ENCODE results near the gene KIF3A. TPM values are rescaled to one million over a fixed set of nuclear protein-coding genes. Genes with fewer than 3 reads are reported as not detected.

The KIF3A gene
- total and polyA plus RNA-seq, 12 donors, result 4.1 to 42.0 (median 10.6) TPM

DNA sequence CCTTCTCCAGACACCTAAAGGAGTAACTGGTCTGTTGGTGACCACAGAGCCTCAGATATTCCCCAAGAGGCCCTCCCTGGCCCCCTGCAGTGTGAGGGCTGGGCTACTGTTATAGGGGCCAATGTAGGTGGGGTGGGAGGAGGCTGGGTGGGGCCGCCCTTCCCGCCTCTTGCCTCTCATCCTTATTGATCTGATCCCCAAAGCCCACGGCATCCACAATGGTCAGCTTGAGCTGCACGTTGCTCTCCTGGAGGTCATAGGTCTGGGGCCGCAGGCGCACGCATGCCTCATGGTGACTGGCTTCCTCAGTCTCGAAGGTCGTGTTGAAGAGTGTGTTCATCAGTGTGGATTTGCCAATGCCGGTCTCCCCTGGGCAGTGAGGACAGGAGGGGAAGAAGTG, 26.7 kb upstream of the KIF3A start:
- Histone ChIP-seq H3K4me3 (no peak overlapping the region), H3K36me3 (replicated peaks in 1 of 2) (peaks cover 0 to 48% of the 10 kb centered on the region in 2 donors), H3K27ac (no peak overlapping the region), H3K4me1 (replicated peaks in 1 of 2) (peaks cover 0 to 10% of the 10 kb centered on the region in 2 donors), H3K9me3 (replicated peaks in 1 of 3) (no peaks in the 10 kb centered on the region), H3K27me3 (no peaks in the 10 kb centered on the region)
- no peak for TF ChIP-seq POLR2A (IDR thresholded peaks at IDR 0.05)
- TF ChIP-seq, protein P1, sequence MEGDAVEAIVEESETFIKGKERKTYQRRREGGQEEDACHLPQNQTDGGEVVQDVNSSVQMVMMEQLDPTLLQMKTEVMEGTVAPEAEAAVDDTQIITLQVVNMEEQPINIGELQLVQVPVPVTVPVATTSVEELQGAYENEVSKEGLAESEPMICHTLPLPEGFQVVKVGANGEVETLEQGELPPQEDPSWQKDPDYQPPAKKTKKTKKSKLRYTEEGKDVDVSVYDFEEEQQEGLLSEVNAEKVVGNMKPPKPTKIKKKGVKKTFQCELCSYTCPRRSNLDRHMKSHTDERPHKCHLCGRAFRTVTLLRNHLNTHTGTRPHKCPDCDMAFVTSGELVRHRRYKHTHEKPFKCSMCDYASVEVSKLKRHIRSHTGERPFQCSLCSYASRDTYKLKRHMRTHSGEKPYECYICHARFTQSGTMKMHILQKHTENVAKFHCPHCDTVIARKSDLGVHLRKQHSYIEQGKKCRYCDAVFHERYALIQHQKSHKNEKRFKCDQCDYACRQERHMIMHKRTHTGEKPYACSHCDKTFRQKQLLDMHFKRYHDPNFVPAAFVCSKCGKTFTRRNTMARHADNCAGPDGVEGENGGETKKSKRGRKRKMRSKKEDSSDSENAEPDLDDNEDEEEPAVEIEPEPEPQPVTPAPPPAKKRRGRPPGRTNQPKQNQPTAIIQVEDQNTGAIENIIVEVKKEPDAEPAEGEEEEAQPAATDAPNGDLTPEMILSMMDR (IDR thresholded peaks at IDR 0.05), result no peak
- DNase-seq, result peak in 1 of 7 donors; percentile 37
- 96 to 97% (median 96%) methylated on average over 9 to 10 of the region's 10 CpGs; no CpG with 5 or more reads in 1 of the 4 donors for WGBS, 4 donors
- intact Hi-C loops (cut with DNase I), result no loop called here

DNA sequence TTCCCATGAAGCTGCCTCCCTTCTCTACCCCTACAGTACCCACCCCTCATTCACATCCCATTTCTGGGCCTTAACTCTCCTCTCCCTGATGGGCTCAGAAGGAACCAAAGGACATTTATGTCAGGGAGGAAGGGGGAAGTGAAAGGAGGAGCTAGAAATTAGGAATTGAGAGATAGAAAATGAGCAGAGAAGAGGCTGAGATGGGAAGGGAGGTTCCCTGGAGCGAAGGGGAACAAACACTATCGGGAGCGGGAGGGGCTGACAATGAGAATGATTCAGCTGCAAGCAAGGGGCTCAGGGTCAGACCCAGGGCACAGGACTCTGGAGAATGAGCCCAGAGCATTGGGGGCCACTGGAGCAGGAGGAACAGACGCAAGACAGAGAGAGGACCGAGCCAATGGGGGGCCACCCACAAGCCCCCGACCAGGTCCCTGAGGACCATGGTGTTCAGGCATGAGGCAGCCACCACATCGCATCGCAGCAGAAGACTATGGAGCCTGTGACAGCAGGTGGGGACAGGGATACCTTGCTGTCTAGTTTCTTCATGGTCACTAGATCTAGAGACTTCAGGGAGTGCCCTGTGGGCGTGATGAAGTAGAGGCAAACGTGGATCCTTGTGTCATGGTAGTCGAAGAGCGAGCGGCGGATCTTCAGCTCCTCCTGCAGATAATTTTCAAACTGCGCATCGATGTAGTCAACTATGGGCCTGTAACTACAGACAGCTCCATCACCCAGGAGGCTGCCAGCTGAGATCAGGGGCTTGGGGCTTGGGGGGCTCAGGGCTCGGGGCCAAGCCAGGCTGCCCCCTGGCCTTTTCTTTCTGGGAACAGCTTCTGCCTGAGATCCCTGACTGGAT, 26.1 kb upstream of the KIF3A start:
- Histone ChIP-seq H3K27ac (no peak overlapping the region), H3K9me3 (replicated peaks in 1 of 3) (no peaks in the 10 kb centered on the region), H3K27me3 (no peaks in the 10 kb centered on the region), H3K4me1 (replicated peaks in 1 of 2) (peaks cover 0 to 7% of the 10 kb centered on the region in 2 donors), H3K36me3 (replicated peaks in 1 of 2) (peaks cover 0 to 54% of the 10 kb centered on the region in 2 donors), H3K4me3 (no peak overlapping the region)
- WGBS, 4 donors, result 91 to 93% (median 93%) methylated on average over 15 to 17 of the region's 17 CpGs
- no peak for TF ChIP-seq POLR2A (IDR thresholded peaks at IDR 0.05)
- TF ChIP-seq, protein P1 (IDR thresholded peaks at IDR 0.05), result no peak
- intact Hi-C loops (cut with DNase I), result no loop called here
- DNase-seq, result peak in 1 of 7 donors; percentile 46

DNA sequence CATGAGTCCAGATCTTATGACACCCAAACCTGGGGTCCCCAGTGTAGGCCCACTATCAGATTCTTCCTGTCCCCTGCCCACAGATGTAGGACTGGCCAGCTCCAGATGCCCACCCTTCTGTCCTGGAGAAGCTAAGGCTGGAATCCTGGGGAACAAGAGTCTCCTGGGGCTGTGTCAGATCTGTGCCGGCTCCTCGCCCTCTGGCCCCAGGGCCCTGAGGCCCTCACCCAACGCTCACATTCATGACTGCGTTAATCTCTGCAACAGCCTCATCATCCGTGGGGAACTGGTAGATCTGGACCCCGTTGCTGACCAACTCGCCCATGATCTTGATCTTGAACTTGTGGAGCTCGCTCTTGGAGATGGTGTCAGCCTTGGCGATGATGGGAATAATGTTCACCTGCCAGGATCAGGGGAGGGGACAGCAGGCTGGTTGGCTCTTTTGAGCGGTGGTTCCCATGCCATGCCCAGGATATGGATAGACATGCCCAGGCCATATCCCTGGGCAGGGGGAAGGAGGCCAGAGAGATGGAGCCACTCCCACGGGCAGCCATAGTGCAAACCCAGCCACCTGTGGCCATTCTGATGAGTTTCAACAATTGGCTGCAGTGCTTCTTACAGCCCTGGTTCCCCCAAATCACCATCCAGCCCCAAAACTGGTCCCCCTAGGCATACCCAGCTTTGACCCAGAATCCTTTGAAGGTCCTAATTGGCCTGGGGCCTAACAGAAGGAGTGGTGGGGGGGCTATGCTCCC, 25.1 kb upstream of the KIF3A start:
- 97 to 100% (median 97%) methylated on average over 5 to 11 of the region's 11 CpGs for WGBS, 4 donors
- no peaks in the 10 kb centered on the region for H3K27me3 ChIP-seq
- no peak overlapping the region for H3K27ac ChIP-seq
- TF ChIP-seq POLR2A (IDR thresholded peaks at IDR 0.05), result no peak
- TF ChIP-seq, protein P1 (IDR thresholded peaks at IDR 0.05), result no peak
- no peaks in the 10 kb centered on the region for H3K9me3 ChIP-seq (replicated peaks in 1 of 3)
- peaks cover 0 to 63% of the 10 kb centered on the region in 2 donors for H3K36me3 ChIP-seq (replicated peaks in 1 of 2)
- DNase-seq, result peak in 1 of 7 donors; percentile 29
- no peak overlapping the region for H3K4me3 ChIP-seq
- H3K4me1 ChIP-seq (replicated peaks in 1 of 2), result peaks cover 0 to 2% of the 10 kb centered on the region in 2 donors
- intact Hi-C loops (cut with DNase I), result no loop called here
